ENCODE measurements around the gene C2. TPM values are rescaled to one million over a fixed set of nuclear protein-coding genes. Genes with fewer than 3 reads are reported as not detected.
"Not testable (repeated sequence)": the region's sequence is repeated elsewhere in the genome, so short reads cannot be mapped to it uniquely, and the experiment has no call there.

The C2 gene
- total RNA-seq, 1 experiment from 2014 or later, result 1.3 TPM

DNA sequence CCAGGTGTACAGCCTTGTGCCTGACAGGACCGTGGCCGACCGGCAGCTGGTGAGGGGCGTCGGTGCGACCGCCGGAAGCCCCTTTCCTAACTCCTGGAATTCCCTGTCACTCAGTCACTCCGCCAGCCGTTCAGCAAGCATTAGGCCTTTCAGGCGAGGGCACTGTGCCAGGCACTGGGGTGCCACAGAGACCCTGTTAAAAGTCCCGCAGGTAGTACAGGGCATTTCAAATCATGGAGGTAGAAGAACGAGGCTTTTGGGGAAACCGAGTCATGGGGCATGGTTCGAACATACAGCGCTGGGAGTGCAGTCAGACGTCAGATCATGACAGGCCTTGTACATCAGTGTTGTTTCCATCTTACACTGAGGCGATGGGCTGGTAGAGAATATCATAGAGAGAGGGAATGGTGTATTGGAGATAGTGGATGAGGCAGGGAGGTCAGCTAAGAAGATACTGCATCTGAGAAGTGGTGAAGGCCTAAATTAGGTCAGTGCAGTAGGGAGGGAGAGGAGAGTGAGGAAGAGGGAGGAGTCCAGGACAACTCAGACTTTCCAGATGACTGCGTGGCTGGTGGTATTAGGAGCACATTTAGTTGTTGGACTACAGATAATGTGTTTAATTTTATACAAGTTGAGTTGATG lies 45.3 kb downstream of the C2 start:
- Mint-ChIP-seq H3K4me1 (peaks cover 12% of the 10 kb centered on the region), H3K27ac (peak overlapping the region; percentile 99), H3K27me3 (ENCODE audit: low read depth) (no peaks in the 10 kb centered on the region), H3K36me3 (peaks cover 31% of the 10 kb centered on the region), H3K4me3 (peak overlapping the region; percentile 84), H3K9me3 (peaks cover 11% of the 10 kb centered on the region)
- ChIA-PET POLR2A (interaction anchor here (0.9 to 2.5 kb wide), 3 partner anchors 14 to 166 kb away, joined by 3 to 13 read pairs (median 6); partner anchors contain the start of genes HSPA1B, LSM2, NELFE and SKIC2), CTCF (interaction anchor here (1.3 to 4.1 kb wide), 3 partner anchors 14 to 124 kb away, joined by 3 to 14 read pairs (median 8); partner anchors contain the start of genes NELFE and SKIC2)
- no peak for TF ChIP-seq CBFB (CRISPR knock-in tag; IDR thresholded peaks at IDR 0.05; ENCODE audit: low read depth)
- TF ChIP-seq, protein P1, sequence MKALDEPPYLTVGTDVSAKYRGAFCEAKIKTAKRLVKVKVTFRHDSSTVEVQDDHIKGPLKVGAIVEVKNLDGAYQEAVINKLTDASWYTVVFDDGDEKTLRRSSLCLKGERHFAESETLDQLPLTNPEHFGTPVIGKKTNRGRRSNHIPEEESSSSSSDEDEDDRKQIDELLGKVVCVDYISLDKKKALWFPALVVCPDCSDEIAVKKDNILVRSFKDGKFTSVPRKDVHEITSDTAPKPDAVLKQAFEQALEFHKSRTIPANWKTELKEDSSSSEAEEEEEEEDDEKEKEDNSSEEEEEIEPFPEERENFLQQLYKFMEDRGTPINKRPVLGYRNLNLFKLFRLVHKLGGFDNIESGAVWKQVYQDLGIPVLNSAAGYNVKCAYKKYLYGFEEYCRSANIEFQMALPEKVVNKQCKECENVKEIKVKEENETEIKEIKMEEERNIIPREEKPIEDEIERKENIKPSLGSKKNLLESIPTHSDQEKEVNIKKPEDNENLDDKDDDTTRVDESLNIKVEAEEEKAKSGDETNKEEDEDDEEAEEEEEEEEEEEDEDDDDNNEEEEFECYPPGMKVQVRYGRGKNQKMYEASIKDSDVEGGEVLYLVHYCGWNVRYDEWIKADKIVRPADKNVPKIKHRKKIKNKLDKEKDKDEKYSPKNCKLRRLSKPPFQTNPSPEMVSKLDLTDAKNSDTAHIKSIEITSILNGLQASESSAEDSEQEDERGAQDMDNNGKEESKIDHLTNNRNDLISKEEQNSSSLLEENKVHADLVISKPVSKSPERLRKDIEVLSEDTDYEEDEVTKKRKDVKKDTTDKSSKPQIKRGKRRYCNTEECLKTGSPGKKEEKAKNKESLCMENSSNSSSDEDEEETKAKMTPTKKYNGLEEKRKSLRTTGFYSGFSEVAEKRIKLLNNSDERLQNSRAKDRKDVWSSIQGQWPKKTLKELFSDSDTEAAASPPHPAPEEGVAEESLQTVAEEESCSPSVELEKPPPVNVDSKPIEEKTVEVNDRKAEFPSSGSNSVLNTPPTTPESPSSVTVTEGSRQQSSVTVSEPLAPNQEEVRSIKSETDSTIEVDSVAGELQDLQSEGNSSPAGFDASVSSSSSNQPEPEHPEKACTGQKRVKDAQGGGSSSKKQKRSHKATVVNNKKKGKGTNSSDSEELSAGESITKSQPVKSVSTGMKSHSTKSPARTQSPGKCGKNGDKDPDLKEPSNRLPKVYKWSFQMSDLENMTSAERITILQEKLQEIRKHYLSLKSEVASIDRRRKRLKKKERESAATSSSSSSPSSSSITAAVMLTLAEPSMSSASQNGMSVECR (CRISPR knock-in tag; IDR thresholded peaks at IDR 0.05; ENCODE audit: borderline replicate concordance), result 0 out of 2 replicates have a peak, but pooled peaks have one; percentile 58
- no peak for ATAC-seq
- DNase-seq (ENCODE audit: low spot score), result no peak

DNA sequence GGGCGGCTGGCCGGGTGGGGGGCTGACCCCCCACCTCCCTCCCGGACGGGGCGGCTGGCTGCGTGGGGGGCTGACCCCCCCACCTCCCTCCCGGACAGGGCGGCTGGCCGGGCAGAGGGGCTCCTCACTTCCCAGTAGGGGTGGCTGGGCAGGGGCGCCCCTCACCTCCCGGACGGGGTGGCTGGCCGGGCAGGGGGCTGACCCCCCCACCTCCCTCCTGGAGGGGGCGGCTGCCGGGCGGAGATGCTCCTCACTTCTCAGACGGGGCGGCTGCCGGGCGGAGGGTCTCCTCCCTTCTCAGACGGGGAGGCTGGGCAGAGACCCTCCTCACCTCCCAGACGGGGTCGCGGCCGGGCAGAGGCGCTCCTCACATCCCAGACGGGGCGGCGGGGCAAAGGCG lies 48.5 kb downstream of the C2 start:
- CTCF ChIA-PET; H3K27ac Mint-ChIP-seq; H3K4me3 Mint-ChIP-seq; POLR2A ChIA-PET; ATAC-seq; DNase-seq (ENCODE audit: low spot score); H3K27me3 Mint-ChIP-seq (ENCODE audit: low read depth): not testable (repeated sequence)
- peaks cover 17% of the 10 kb centered on the region for H3K36me3 Mint-ChIP-seq
- peaks cover 11% of the 10 kb centered on the region for H3K9me3 Mint-ChIP-seq
- H3K4me1 Mint-ChIP-seq, result peaks cover 12% of the 10 kb centered on the region

DNA sequence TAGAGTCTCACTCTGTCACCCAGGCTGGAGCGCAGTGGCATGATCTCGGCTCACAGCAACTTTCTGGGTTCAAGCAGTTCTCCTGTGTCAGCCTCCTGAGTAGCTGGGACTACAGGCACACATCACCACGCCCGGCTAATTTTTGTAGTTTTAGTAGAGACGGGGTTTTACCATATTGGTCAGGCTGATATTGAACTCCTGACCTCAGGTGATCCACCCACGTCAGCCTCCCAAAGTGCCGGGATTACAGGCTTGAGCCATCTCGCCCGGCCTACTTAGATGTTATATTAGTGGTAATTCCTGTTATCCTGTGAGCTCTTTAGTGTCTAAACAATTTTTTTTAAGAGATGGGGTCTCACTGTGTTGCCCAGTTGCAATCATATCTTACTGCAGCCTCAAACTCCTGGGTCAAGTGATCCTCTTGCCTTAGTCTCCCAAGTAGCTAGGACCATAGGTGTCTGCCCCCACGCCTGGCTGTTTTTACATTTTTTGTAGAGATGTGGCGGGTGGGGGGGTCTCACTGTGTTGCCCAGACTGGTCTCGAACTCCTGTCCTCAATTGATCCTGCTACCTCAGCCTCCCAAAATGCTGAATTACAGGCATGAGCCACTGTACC lies 50.4 kb downstream of the C2 start:
- Mint-ChIP-seq H3K27ac (no peak overlapping the region), H3K36me3 (peaks cover 17% of the 10 kb centered on the region), H3K4me3 (no peak overlapping the region), H3K9me3 (peaks cover 11% of the 10 kb centered on the region), H3K4me1 (peaks cover 5% of the 10 kb centered on the region), H3K27me3 (ENCODE audit: low read depth) (no peaks in the 10 kb centered on the region)
- ChIA-PET POLR2A (interaction anchor here (0.7 kb wide), 1 partner anchor 112 kb away, joined by 5 read pairs; no protein-coding TSS in a partner anchor), CTCF (interaction anchor here (0.6 kb wide), 1 partner anchor 88 kb away, joined by 3 read pairs; no protein-coding TSS in a partner anchor)
- DNase-seq (ENCODE audit: low spot score) (no peak), ATAC-seq (no peak)
- TF ChIP-seq, protein P2, sequence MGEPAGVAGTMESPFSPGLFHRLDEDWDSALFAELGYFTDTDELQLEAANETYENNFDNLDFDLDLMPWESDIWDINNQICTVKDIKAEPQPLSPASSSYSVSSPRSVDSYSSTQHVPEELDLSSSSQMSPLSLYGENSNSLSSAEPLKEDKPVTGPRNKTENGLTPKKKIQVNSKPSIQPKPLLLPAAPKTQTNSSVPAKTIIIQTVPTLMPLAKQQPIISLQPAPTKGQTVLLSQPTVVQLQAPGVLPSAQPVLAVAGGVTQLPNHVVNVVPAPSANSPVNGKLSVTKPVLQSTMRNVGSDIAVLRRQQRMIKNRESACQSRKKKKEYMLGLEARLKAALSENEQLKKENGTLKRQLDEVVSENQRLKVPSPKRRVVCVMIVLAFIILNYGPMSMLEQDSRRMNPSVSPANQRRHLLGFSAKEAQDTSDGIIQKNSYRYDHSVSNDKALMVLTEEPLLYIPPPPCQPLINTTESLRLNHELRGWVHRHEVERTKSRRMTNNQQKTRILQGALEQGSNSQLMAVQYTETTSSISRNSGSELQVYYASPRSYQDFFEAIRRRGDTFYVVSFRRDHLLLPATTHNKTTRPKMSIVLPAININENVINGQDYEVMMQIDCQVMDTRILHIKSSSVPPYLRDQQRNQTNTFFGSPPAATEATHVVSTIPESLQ (CRISPR knock-in tag; IDR thresholded peaks at IDR 0.05), result no peak
- peak; percentile 32; the same call in 1 of the 2 replicates for TF ChIP-seq ZNF121 (CRISPR knock-in tag; IDR thresholded peaks at IDR 0.05)

DNA sequence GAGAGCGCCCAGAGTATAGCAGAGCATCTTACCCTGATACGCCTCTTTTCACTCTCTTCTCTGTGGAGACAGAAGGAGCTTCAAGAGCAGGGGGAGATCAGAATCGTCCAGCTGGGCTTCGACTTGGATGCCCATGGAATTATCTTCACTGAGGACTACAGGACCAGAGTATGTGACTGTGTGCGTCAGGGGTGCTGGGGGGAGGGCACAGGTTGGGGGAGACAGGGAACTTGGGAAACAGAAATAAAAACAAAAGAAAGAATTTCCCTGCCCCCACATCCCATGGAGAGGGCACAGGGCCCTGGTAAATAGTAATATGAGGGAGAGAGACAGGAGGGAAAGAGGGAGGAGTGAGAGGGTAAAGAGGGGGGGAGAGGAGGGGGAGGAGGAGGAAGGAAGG lies 51.3 kb downstream of the C2 start:
- peaks cover 17% of the 10 kb centered on the region for H3K36me3 Mint-ChIP-seq
- H3K4me1 Mint-ChIP-seq, result no peaks in the 10 kb centered on the region
- DNase-seq (ENCODE audit: low spot score) (no peak), ATAC-seq (no peak)
- TF ChIP-seq SMAD4 (CRISPR knock-in tag; IDR thresholded peaks at IDR 0.05), result no peak
- CTCF ChIA-PET, result no interaction called here
- H3K4me3 Mint-ChIP-seq, result no peak overlapping the region
- H3K9me3 Mint-ChIP-seq, result peaks cover 11% of the 10 kb centered on the region
- no peak overlapping the region for H3K27ac Mint-ChIP-seq
- POLR2A ChIA-PET, result no interaction called here
- H3K27me3 Mint-ChIP-seq (ENCODE audit: low read depth), result no peaks in the 10 kb centered on the region

DNA sequence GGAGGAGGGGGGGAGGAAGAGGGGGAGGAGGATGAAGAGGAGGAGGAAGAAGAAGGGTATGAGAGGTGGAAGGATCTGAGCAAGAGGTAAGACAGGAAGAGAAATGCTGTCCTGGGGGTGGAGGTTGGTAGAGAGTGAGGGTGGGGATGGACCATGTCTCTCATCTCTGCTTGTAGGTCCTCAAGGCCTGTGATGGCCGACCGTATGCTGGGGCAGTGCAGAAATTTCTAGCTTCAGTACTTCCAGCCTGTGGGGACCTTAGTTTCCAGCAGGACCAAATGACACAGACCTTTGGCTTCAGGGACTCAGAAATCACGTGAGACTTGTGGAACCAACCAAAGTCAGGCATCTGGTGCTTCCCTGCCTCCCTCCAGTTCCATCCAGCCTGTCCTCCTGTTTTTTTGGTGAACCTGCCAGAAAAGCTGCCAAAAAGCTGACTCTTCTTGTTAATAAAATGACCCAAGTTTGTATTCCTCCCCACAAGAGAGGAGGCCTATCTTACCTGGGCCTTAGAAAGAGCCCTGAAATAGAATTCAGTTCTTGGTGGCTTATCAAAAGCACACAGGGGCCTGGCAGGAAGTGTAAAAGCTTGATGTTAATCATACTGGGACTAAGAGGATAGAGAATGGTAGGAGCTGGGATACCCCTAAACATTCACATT lies 51.9 kb downstream of the C2 start:
- CTCF ChIA-PET, result no interaction called here
- DNase-seq (ENCODE audit: low spot score) (no peak), ATAC-seq (no peak)
- Mint-ChIP-seq H3K36me3 (peaks cover 14% of the 10 kb centered on the region), H3K9me3 (peaks cover 11% of the 10 kb centered on the region), H3K27ac (no peak overlapping the region), H3K27me3 (ENCODE audit: low read depth) (no peaks in the 10 kb centered on the region), H3K4me3 (no peak overlapping the region), H3K4me1 (no peaks in the 10 kb centered on the region)
- POLR2A ChIA-PET, result no interaction called here
- TF ChIP-seq IRF2 (CRISPR knock-in tag; IDR thresholded peaks at IDR 0.05; ENCODE audit: borderline replicate concordance, low read depth), result no peak
- TF ChIP-seq, protein P3, sequence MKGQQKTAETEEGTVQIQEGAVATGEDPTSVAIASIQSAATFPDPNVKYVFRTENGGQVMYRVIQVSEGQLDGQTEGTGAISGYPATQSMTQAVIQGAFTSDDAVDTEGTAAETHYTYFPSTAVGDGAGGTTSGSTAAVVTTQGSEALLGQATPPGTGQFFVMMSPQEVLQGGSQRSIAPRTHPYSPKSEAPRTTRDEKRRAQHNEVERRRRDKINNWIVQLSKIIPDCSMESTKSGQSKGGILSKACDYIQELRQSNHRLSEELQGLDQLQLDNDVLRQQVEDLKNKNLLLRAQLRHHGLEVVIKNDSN (CRISPR knock-in tag; IDR thresholded peaks at IDR 0.05), result no peak
- no peak for TF ChIP-seq ETV6 (CRISPR knock-in tag; IDR thresholded peaks at IDR 0.05)
- no peak for TF ChIP-seq ZNF263 (CRISPR knock-in tag; IDR thresholded peaks at IDR 0.05; ENCODE audit: low read depth)
- TF ChIP-seq SOX15 (CRISPR knock-in tag; IDR thresholded peaks at IDR 0.05), result no peak
- no peak for TF ChIP-seq CBFB (CRISPR knock-in tag; IDR thresholded peaks at IDR 0.05; ENCODE audit: low read depth)
- TF ChIP-seq, protein P4, sequence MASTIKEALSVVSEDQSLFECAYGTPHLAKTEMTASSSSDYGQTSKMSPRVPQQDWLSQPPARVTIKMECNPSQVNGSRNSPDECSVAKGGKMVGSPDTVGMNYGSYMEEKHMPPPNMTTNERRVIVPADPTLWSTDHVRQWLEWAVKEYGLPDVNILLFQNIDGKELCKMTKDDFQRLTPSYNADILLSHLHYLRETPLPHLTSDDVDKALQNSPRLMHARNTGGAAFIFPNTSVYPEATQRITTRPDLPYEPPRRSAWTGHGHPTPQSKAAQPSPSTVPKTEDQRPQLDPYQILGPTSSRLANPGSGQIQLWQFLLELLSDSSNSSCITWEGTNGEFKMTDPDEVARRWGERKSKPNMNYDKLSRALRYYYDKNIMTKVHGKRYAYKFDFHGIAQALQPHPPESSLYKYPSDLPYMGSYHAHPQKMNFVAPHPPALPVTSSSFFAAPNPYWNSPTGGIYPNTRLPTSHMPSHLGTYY (CRISPR knock-in tag; IDR thresholded peaks at IDR 0.05), result no peak
- TF ChIP-seq NR2C2 (CRISPR knock-in tag; IDR thresholded peaks at IDR 0.05), result no peak
- TF ChIP-seq, protein P5, sequence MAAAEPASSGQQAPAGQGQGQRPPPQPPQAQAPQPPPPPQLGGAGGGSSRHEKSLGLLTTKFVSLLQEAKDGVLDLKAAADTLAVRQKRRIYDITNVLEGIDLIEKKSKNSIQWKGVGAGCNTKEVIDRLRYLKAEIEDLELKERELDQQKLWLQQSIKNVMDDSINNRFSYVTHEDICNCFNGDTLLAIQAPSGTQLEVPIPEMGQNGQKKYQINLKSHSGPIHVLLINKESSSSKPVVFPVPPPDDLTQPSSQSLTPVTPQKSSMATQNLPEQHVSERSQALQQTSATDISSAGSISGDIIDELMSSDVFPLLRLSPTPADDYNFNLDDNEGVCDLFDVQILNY (CRISPR knock-in tag; IDR thresholded peaks at IDR 0.05), result no peak
